SJCRH30 (cell line): ENCODE data around the gene OR6C76. TPM values are rescaled to one million over a fixed set of nuclear protein-coding genes. Genes with fewer than 3 reads are reported as not detected.
A peak's percentile ranks its signal among the peaks of the same experiment; 100 is the strongest.
"Not testable (repeated sequence)": the region's sequence is repeated elsewhere in the genome, so short reads cannot be mapped to it uniquely, and the experiment has no call there.

ENCODE experiments used
- DNase-seq, 2 experiments: peaks; one replicate each; pipeline ENCODE4 v3.0.0-alpha.2; 2015 to 2020
- H3K27ac ChIP-seq: fragments of 250-450 bp; sonication (Bioruptor Pico); 2 replicates; pipeline ENCODE4 v1.5.1; 2020; ENCODE audit warnings: mild to moderate bottlenecking, moderate library complexity
- H3K27me3 ChIP-seq: fragments of 250-450 bp; sonication (Bioruptor Pico); 2 replicates; pipeline ENCODE4 v1.5.1; 2020; ENCODE audit warnings: mild to moderate bottlenecking, moderate library complexity
- H3K36me3 ChIP-seq: fragments of 250-450 bp; sonication (Bioruptor Pico); 2 replicates; pipeline ENCODE4 v1.5.1; 2020; ENCODE audit warnings: mild to moderate bottlenecking, moderate library complexity
- H3K4me1 ChIP-seq: fragments of 250-450 bp; sonication (Bioruptor Pico); 2 replicates; pipeline ENCODE4 v1.5.1; 2020; ENCODE audit warnings: mild to moderate bottlenecking, moderate library complexity
- H3K4me3 ChIP-seq: fragments of 250-450 bp; sonication (Bioruptor Pico); 2 replicates; pipeline ENCODE4 v1.5.1; 2020; ENCODE audit warnings: mild to moderate bottlenecking, moderate library complexity
- H3K9me3 ChIP-seq: fragments of 250-450 bp; sonication (Bioruptor Pico); replicated peaks from 2 replicates; pipeline ENCODE4 v1.5.1; 2020; ENCODE audit warnings: mild to moderate bottlenecking, moderate library complexity
- total RNA-seq: library from RNA; depleted of rRNA; stranded (reverse); fragments of >200 nt; shearing (Covaris generic); gene quantifications from 2 replicates; pipeline ENCODE4 v1.2.3, GENCODE V29; 2014; rRNA removed

OR6C76 gene
- total RNA-seq, 1 experiment from 2014 or later = not detected

GRCh38 chr12:55441233-55441632 lies 15.2 kb downstream of the OR6C76 start:
- not testable (repeated sequence) for H3K4me1 ChIP-seq, H3K27me3 ChIP-seq, DNase-seq, H3K36me3 ChIP-seq, H3K4me3 ChIP-seq, H3K27ac ChIP-seq, H3K9me3 ChIP-seq

GRCh38 chr12:55443776-55444175 lies 17.7 kb downstream of the OR6C76 start, which contains the start of gene OR6C2:
Gene OR6C2 (plus strand): TSS chr12:55444076. CDS start chr12:55452214, 8,138 bp downstream.
- H3K36me3 ChIP-seq = no peaks in the 10 kb centered on the region
- H3K27me3 ChIP-seq = no peaks in the 10 kb centered on the region
- no peak within 1 kb of the TSS for H3K27ac ChIP-seq
- H3K4me1 ChIP-seq = no peaks in the 10 kb centered on the region
- DNase-seq = no peak
- H3K9me3 ChIP-seq = no peaks in the 10 kb centered on the region
- H3K4me3 ChIP-seq = no peak within 1 kb of the TSS

- H3K27me3 ChIP-seq = no peaks in the 10 kb centered on the region
- H3K27ac ChIP-seq = no peak overlapping the region
- H3K4me3 ChIP-seq = no peak overlapping the region
- no peaks in the 10 kb centered on the region for H3K9me3 ChIP-seq
- H3K4me1 ChIP-seq = no peaks in the 10 kb centered on the region
- H3K36me3 ChIP-seq = no peaks in the 10 kb centered on the region
- no peak for DNase-seq
Observed at GRCh38 chr12:55445357-55445756, 19.3 kb downstream of the OR6C76 start.

DNA sequence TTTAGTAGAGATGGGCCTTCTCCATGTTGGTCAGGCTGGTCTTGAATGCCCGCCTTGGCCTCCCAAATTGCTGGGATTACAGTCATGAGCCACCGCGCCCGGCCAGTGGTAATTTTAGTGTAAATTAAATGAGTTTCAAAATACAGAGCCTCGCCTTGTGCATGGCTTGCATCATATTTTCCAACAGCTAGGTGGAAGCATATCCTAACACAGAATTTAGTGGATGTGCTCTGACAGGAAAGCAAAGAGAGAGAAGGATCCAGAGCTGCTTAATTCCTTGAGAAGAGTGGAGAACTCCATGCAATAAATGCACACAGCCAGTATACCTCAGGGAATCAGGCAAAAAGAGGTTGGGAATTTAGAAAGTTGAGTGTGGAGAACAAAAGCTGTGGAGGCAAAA lies 20.3 kb downstream of the OR6C76 start:
- Histone ChIP-seq H3K27me3 (no peaks in the 10 kb centered on the region), H3K9me3 (no peaks in the 10 kb centered on the region), H3K4me1 (no peaks in the 10 kb centered on the region), H3K27ac (no peak overlapping the region), H3K4me3 (no peak overlapping the region), H3K36me3 (no peaks in the 10 kb centered on the region)
- DNase-seq = no peak

- DNase-seq = no peak
Observed at GRCh38 chr12:55448825-55449224, 22.8 kb downstream of the OR6C76 start.

DNA sequence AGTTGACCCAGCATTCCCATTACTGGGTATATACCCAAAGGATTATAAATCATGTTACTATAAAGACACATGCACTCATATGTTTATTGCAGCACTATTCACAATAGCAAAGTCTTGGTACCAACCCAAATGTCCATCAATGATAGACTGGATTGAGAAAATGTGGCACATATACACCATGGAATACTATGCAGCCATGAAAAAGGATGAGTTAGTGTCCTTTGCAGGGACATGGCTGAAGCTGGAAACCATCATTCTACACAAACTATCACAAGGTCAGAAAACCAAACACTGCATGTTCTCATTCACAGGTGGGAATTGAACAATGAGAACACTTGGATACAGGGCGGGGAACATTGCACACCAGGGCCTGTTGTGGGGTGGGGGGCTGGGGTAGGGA lies 38.9 kb downstream of the OR6C76 start:
- H3K4me1 ChIP-seq, H3K27ac ChIP-seq, H3K4me3 ChIP-seq: not testable (repeated sequence)

More at GRCh38 chr12:55448825-55449224, 22.8 kb downstream of the OR6C76 start:
- H3K27ac ChIP-seq = no peak overlapping the region
- H3K9me3 ChIP-seq = no peaks in the 10 kb centered on the region
- H3K4me3 ChIP-seq = no peak overlapping the region
- no peaks in the 10 kb centered on the region for H3K36me3 ChIP-seq
- no peaks in the 10 kb centered on the region for H3K4me1 ChIP-seq
- H3K27me3 ChIP-seq = no peaks in the 10 kb centered on the region

GRCh38 chr12:55467836-55468235 lies 41.8 kb downstream of the OR6C76 start:
- no peak for DNase-seq

More for the DNA sequence above, 38.9 kb downstream of the OR6C76 start:
- not testable (repeated sequence) for DNase-seq, H3K9me3 ChIP-seq, H3K27me3 ChIP-seq, H3K36me3 ChIP-seq

GRCh38 chr12:55469291-55469690 lies 43.2 kb downstream of the OR6C76 start:
- no peaks in the 10 kb centered on the region for H3K9me3 ChIP-seq
- no peak for DNase-seq
- no peaks in the 10 kb centered on the region for H3K27me3 ChIP-seq
- H3K36me3 ChIP-seq = no peaks in the 10 kb centered on the region
- H3K4me1 ChIP-seq = no peaks in the 10 kb centered on the region
- H3K4me3 ChIP-seq = no peak overlapping the region
- no peak overlapping the region for H3K27ac ChIP-seq

More at GRCh38 chr12:55467836-55468235, 41.8 kb downstream of the OR6C76 start:
- Histone ChIP-seq H3K4me1 (no peaks in the 10 kb centered on the region), H3K27ac (no peak overlapping the region), H3K27me3 (no peaks in the 10 kb centered on the region), H3K9me3 (no peaks in the 10 kb centered on the region), H3K36me3 (no peaks in the 10 kb centered on the region), H3K4me3 (no peak overlapping the region)

DNA sequence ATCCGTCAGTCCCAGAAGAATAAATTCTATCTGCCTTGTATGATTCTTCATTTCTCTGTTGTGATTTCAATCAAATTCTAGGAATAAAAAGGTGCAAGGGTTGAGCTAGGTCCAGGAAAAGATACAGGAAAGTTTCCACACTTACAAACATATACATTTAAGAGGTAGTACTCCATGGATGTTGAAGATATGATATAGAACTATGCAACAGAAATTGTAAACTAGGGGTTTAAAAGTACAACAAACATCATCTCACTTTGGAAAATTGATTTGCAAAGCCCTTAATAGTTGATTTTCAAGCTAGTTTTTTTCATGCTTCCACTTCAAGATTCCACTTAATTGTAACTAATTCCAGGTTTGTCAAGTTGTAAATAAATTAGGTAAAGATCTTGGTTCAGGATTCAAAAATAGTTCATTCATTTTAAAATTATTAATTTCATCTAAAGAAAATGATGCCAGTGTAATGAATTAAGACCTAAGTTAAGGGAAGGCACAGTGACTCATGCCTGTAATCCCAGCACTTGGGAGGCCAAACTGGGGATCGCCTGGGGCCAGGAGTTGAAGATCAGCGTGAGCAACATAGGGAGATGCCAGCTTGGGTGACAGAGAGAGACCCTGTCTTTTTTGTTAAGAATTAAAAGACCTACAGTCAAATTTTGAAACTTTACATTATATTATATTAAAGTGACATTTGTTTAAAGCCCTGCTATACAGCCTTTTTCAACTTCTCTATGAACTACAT lies 44.2 kb downstream of the OR6C76 start, which contains the start of gene OR6C70:
TSS of gene OR6C70 (minus strand) at position 51 of the 742 bp plus-strand sequence. CDS start at position 51, 0 bp downstream.
- H3K9me3 ChIP-seq = no peaks in the 10 kb centered on the region
- H3K36me3 ChIP-seq = no peaks in the 10 kb centered on the region
- peak; percentile 31 to 50 for DNase-seq
- no peaks in the 10 kb centered on the region for H3K27me3 ChIP-seq
- H3K4me1 ChIP-seq = no peaks in the 10 kb centered on the region
- no peak within 1 kb of the TSS for H3K27ac ChIP-seq
- H3K4me3 ChIP-seq = no peak within 1 kb of the TSS

- Histone ChIP-seq H3K9me3 (no peaks in the 10 kb centered on the region), H3K27ac (no peak overlapping the region), H3K4me1 (no peaks in the 10 kb centered on the region), H3K36me3 (no peaks in the 10 kb centered on the region), H3K4me3 (no peak overlapping the region), H3K27me3 (no peaks in the 10 kb centered on the region)
- no peak for DNase-seq
Observed at GRCh38 chr12:55472264-55472663, 46.2 kb downstream of the OR6C76 start.

Other genes starting within 250 kb of the OR6C76 start
- not detected in 2 replicates for gene OR10A7, start 205.2 kb upstream of the OR6C76 start, total RNA-seq
- not detected in 2 replicates for gene OR6C74, start 181.6 kb upstream of the OR6C76 start, total RNA-seq
- not detected in 2 replicates for gene OR6C6, start 129.7 kb upstream of the OR6C76 start, total RNA-seq
- not detected in 2 replicates for gene OR6C1, start 111.9 kb upstream of the OR6C76 start, total RNA-seq
- not detected in 2 replicates for gene OR6C3, start 95.5 kb upstream of the OR6C76 start, total RNA-seq
- not detected in 2 replicates for gene OR6C75, start 63.3 kb upstream of the OR6C76 start, total RNA-seq
- not detected in 2 replicates for gene OR6C65, start 25.7 kb upstream of the OR6C76 start, total RNA-seq
- gene OR6C2, start 17.8 kb downstream of the OR6C76 start, total RNA-seq = not detected in 2 replicates
- not detected in 2 replicates for gene OR6C70, start 43.9 kb downstream of the OR6C76 start, total RNA-seq
- not detected in 2 replicates for gene OR6C68, start 66.1 kb downstream of the OR6C76 start, total RNA-seq
- not detected in 2 replicates for gene OR6C4, start 123.3 kb downstream of the OR6C76 start, total RNA-seq
- not detected in 2 replicates for gene OR2AP1, start 146.2 kb downstream of the OR6C76 start, total RNA-seq
- gene OR10P1, start 210.6 kb downstream of the OR6C76 start, total RNA-seq = not detected in 2 replicates